HFFc6 (cell line): ENCODE measurements around the gene ZNF613. TPM values are rescaled to one million over a fixed set of nuclear protein-coding genes. Genes with fewer than 3 reads are reported as not detected.

Experiments
- DNase-seq: peaks from one replicate; pipeline ENCODE4 v3.0.0-alpha.2; 2018
- H3K27ac Mint-ChIP-seq: 2 replicates; pipeline ENCODE4 v1.8.0; 2020; ENCODE audit warnings: mild to moderate bottlenecking, mixed read lengths
- H3K27me3 Mint-ChIP-seq: 2 replicates; pipeline ENCODE4 v1.8.0; 2021; ENCODE audit warnings: mild to moderate bottlenecking, moderate library complexity, mixed read lengths; ENCODE audit not compliant: insufficient read depth
- H3K36me3 Mint-ChIP-seq: 2 replicates; pipeline ENCODE4 v1.8.0; 2021; ENCODE audit warnings: low read depth, mixed read lengths
- H3K4me1 Mint-ChIP-seq: 2 replicates; pipeline ENCODE4 v1.8.0; 2020; ENCODE audit warnings: low read depth, mixed read lengths
- H3K4me3 Mint-ChIP-seq: 2 replicates; pipeline ENCODE4 v1.8.0; 2020; ENCODE audit warnings: mild to moderate bottlenecking, moderate library complexity, mixed read lengths
- H3K9me3 Mint-ChIP-seq: 2 replicates; pipeline ENCODE4 v1.8.0; 2020; ENCODE audit warnings: mild to moderate bottlenecking, mixed read lengths
- long read RNA-seq: library from polyadenylated mRNA; unstranded; transcript quantifications from one replicate; pipeline ENCODE4 v2.0.0, GENCODE V29; 2019
- total RNA-seq, 6 experiments: library from RNA; stranded (reverse); fragmentation: NEBNext Ultra II Directional; extraction: Animal tissue kit (Norgen Biotek cat#: 25700); gene quantifications; 2 replicates in 1 of 6; 3 replicates in 5 of 6; pipeline ENCODE4 v1.2.3, GENCODE V29; 2021
- TF ChIP-seq, protein P1 (sequence below): fragments of 200-600 bp; sonication (generic); IDR thresholded peaks from 2 replicates; pipeline ENCODE4 v1.5.0; 2021; ENCODE audit warnings: antibody characterized with exemption, mild to moderate bottlenecking

ZNF613 gene
- 1 to 10 TPM; 2.7 to 5.4 (median 3.8) TPM for total RNA-seq
- long read RNA-seq, partial matches to known transcripts = 0 of 1 reads
- long read RNA-seq, other reads (novel, unspliced or antisense) = 1 of 1 reads

DNA sequence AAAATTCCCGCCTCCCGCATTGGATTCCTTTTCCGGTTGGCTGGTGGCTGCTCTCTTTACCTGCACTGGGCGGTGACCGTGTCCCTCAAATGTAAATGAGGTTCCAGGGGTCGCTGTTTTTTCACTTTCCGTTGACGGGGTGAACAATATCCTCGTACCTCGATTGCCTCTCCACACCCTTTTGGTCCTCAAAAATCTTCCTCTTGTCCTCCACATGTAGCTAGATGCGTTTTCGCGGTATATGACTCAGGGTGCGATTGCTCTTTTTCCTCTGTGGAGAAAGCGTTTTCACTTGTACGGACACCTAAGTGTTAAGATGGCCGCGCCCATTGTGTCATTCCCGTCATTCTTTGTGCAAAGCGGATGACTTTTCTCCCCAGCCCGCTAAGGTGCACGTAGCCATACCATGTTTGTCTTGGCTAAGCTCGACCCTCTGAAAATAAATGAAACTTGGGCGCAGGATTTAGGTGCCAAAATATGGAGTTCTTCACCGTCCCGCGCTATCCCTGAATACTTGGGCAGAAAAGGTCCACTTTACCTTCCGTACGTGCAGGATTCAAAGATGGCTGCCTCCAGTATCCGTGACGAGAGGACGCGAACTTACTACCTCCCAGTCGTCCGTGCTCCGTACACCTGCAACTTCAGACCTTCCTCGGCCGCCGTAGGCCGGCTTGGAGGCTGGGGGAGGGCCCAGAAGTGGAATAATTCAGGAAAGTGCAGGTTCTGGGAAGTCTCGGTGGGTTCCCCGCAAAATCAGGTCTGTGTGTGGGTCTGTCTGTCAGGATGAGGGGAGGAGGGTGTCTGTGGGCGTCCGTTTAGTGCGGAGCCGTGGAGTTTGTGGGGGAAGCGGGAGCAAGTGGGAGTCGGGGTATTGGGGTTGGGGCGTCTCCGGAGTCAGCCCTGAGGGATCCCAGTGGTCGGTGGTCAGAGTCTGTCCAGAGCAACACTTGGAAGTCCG is at the start of gene ZNF613:
TSS of gene ZNF613 (plus strand) at position 689 of the 958 bp plus-strand sequence. CDS start 8,749 bp downstream, outside the sequence.
- Mint-ChIP-seq H3K27ac (peak within 1 kb of the TSS; percentile 79), H3K36me3 (peaks cover 54% of the 10 kb centered on the region), H3K4me3 (peak within 1 kb of the TSS; percentile 97), H3K9me3 (peaks cover 55% of the 10 kb centered on the region), H3K27me3 (peaks cover 3% of the 10 kb centered on the region), H3K4me1 (peaks cover 17% of the 10 kb centered on the region)
- DNase-seq = peak; percentile 86
- TF ChIP-seq, protein P1, sequence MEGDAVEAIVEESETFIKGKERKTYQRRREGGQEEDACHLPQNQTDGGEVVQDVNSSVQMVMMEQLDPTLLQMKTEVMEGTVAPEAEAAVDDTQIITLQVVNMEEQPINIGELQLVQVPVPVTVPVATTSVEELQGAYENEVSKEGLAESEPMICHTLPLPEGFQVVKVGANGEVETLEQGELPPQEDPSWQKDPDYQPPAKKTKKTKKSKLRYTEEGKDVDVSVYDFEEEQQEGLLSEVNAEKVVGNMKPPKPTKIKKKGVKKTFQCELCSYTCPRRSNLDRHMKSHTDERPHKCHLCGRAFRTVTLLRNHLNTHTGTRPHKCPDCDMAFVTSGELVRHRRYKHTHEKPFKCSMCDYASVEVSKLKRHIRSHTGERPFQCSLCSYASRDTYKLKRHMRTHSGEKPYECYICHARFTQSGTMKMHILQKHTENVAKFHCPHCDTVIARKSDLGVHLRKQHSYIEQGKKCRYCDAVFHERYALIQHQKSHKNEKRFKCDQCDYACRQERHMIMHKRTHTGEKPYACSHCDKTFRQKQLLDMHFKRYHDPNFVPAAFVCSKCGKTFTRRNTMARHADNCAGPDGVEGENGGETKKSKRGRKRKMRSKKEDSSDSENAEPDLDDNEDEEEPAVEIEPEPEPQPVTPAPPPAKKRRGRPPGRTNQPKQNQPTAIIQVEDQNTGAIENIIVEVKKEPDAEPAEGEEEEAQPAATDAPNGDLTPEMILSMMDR = peak; percentile 63

DNA sequence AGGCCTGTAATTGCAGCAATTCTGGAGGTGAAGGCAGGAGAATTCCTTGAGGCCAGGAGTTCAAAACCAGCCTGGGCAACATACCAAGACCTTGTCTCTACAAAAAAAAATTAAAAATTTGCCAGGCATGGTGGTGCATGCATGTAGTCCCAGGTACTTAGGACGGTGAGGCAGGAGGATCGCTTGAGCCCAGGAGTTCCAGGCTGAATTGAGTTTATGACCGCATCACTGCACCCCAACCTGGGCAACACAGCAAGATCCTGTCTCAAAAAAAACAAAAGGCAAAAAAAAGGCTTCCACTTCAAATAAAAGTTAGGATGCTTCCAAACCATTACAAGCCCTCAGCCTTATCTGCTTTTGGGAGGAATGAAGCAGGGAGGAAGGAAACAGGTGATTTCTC is 44.8 kb upstream of the ZNF613 start:
- Mint-ChIP-seq H3K27ac (no peak overlapping the region), H3K4me1 (no peaks in the 10 kb centered on the region), H3K9me3 (peaks cover 68% of the 10 kb centered on the region), H3K4me3 (no peak overlapping the region), H3K36me3 (peaks cover 82% of the 10 kb centered on the region), H3K27me3 (no peaks in the 10 kb centered on the region; the same call in 1 of the 2 replicates)
- no peak for DNase-seq
- TF ChIP-seq, protein P1 = no peak

DNA sequence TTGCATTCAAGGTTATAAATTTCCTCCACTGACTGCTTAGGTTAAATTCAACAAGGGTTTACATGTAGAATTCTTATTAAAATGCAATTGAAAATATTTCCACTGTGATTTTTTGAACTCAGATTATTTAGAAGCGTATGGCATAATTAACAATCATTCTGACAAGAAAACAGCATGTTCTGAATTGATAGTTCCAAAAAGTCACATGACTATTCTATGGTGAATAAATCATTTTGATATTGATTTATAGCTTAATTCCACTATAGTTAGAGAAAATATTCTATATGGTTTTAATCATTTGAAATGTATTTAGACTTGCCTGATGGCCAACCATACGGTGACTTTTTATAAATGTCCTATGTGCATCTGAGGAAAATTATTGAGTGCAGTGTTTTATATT is 42.6 kb upstream of the ZNF613 start:
- Mint-ChIP-seq H3K4me3 (no peak overlapping the region), H3K27me3 (no peaks in the 10 kb centered on the region; the same call in 1 of the 2 replicates), H3K27ac (no peak overlapping the region), H3K9me3 (peaks cover 79% of the 10 kb centered on the region), H3K4me1 (no peaks in the 10 kb centered on the region), H3K36me3 (peaks cover 87% of the 10 kb centered on the region)
- no peak for DNase-seq
- TF ChIP-seq, protein P1 = no peak

DNA sequence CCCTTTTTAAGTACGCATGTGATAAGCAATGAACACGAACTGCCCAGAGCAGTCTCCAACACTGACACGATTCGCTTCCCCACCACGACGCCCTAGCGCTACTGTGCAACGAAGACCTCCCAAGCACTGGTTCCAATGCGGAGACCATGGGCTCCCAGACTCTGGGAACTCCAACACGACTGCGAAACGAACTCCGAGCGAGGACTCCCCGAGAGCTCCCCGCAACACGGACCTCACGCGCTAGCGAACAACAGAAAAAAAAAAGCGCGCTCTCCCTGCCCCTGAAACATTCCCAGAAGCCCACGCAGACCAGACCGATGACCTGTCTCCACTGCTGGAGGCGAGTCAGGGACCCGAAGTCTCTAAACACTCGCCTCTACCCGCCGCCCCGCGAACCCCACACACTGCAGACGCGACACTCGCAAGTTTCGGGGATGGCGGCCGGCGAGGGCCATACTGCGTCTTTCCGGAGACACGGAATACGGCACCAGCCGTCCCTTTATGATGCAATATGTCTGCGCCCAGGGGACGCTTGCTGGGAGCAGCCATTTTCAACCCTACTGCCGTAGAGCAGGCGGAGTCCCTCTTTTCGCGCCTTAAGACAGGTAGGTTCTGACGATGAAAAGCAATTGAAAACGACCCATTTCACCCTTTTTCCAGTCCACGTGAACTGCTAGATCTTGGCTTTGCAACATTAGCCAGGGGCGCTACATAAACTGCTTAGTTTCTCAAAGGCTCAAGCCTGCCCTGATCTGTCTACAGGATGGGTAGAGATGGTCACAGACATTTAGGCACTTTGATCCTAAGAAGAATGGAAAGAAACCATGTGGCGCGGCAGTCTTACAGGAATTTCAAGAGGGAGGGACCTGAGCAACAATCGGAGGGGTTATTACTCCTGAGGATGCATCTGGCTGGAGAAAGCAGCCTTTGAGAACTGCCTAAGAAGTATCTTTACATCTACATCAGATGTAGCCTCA is 39.5 kb upstream of the ZNF613 start, which contains the start of gene ZNF577:
TSS of gene ZNF577 (minus strand) at position 430 of the 977 bp plus-strand sequence. CDS start 7,569 bp downstream, outside the sequence.
- peaks cover 86% of the 10 kb centered on the region for H3K9me3 Mint-ChIP-seq
- DNase-seq = peak; percentile 26
- H3K4me3 Mint-ChIP-seq = peak within 1 kb of the TSS; percentile 92
- no peaks in the 10 kb centered on the region for H3K4me1 Mint-ChIP-seq
- H3K27me3 Mint-ChIP-seq = no peaks in the 10 kb centered on the region; the same call in 1 of the 2 replicates
- H3K36me3 Mint-ChIP-seq = peaks cover 92% of the 10 kb centered on the region
- TF ChIP-seq, protein P1 = no peak
- H3K27ac Mint-ChIP-seq = peak within 1 kb of the TSS; percentile 60; the same call in 1 of the 2 replicates

DNA sequence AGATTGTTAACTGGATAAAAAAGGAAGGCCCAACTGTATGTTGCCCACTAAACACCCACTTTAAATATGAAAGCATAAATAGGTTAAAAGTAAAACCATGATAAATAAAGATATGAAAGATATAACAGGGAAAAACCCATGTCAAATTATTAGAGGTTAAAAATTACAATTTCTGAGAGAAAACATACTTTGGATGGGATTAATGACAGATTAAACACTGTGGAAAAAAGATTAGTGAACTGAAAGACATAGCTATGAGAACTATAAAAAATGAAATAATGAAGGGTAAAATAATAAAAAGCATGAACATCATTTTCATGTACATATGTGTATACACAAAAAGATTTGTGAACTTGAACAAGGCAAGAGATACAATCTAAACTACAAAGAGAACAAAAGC is 37.3 kb upstream of the ZNF613 start:
- Mint-ChIP-seq H3K27me3 (no peaks in the 10 kb centered on the region; the same call in 1 of the 2 replicates), H3K36me3 (peaks cover 95% of the 10 kb centered on the region), H3K4me1 (no peaks in the 10 kb centered on the region), H3K9me3 (peaks cover 94% of the 10 kb centered on the region), H3K27ac (no peak overlapping the region), H3K4me3 (no peak overlapping the region)
- no peak for DNase-seq
- TF ChIP-seq, protein P1 = no peak
